Activated CD8-positive, alpha-beta memory T cell treated with anti-CD3 and anti-CD28 coated beads, Interleukin-2, amount 50 U/mL, for 24 hours (primary cell): ENCODE data around the gene IL2RA.
"Not testable (repeated sequence)": the region's sequence is repeated elsewhere in the genome, so short reads cannot be mapped to it uniquely, and the experiment has no call there.

Source experiments
- DNase-seq: peaks from one replicate; pipeline ENCODE4 v3.0.0-alpha.2; 2020; ENCODE audit errors: extremely low read depth

IL2RA gene

GRCh38 chr10:5983774-5984173, 78.4 kb downstream of the IL2RA start:
- DNase-seq = no peak

GRCh38 chr10:5981529-5981928, 80.6 kb downstream of the IL2RA start:
- no peak for DNase-seq

DNA sequence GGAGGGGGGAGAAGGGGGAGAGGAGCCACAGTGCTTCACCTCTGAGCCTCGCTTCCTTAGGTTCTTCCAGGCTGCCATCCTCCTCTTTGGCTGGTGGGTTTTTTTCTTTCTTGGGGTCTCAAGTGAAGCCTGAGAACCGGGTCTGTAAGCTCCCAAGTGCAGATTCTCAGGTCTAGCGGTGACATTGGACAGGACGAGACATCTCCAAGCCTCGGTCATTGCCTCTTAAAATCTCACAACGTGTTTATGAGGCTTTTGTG, 84.0 kb downstream of the IL2RA start:
- no peak for DNase-seq

GRCh38 chr10:5977471-5978229, 84.5 kb downstream of the IL2RA start, which contains the start of gene IL15RA:
Gene IL15RA, minus strand, starts transcription at chr10:5977543. Its CDS starts 51 bp downstream, at chr10:5977492.
- peak; percentile 68 for DNase-seq

- DNase-seq = no peak
Observed at GRCh38 chr10:5976512-5977470, 85.4 kb downstream of the IL2RA start.

DNA sequence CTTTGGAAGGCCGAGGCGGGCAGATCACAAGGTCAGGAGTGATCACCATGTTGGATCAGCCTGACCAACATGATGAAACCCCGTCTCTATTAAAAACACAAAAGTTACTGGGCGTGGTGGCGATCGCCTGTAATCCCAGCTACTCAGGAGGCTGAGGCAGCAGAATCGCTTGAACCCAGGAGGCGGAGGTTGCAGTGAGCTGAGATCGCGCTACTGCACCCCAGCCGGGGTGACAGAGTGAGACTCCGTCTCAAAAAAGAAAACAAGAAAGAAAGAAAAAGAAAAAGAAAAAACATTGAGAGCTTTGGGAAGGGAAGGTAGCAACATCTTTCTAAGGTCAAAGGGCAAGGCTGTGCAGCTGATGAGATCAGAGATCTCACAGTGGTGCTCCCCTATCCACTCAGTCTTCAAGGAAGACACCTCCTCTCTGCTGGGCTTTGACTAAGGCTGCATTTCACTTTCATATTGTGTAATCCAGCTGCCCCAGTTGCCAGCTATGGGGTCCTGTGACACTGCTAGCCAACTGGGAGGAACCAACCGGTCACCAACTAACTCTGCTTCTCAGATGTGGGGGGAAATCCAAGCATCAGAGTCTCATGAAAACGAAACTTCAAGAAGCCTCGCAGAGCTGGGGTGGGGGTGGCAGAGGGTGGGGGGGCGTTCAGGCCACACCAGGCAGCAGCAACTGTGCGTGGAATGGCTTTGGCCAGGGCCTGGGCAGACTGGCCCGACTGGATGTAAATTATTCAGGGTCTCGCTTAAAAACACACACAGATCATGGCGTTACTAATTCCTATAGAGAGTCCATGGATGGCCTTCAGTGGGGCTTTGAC, 86.3 kb downstream of the IL2RA start:
- DNase-seq = no peak

- no peak for DNase-seq
Observed at GRCh38 chr10:5973069-5973468, 89.1 kb downstream of the IL2RA start.

GRCh38 chr10:5971886-5972285, 90.3 kb downstream of the IL2RA start:
- no peak for DNase-seq

DNA sequence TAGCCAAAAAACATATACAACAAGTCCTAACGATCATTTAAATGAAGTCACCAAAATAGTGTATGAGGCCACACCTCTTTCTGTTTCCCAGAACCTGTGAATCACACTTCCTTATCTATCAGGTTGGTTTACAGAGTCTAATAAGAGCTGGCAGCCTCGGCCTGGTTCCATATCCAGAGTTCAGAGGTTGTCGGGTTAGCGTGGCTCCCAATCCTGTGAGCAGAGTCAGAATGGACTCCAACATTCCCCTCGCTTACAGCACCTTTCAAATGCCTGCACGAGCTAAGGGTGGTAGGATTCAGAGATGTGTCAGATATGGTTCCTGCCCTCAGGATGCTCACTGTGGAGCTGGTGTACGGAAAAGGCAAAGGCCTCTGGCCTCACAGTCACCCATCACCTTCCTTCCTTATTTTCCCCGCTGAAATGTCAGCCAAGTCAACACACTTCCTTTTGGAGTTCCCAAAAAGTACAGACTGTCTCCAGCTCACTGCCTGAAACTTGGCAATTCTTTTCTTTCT, 90.8 kb downstream of the IL2RA start:
- no peak for DNase-seq

GRCh38 chr10:5970527-5970926, 91.6 kb downstream of the IL2RA start:
- DNase-seq = no peak

DNA sequence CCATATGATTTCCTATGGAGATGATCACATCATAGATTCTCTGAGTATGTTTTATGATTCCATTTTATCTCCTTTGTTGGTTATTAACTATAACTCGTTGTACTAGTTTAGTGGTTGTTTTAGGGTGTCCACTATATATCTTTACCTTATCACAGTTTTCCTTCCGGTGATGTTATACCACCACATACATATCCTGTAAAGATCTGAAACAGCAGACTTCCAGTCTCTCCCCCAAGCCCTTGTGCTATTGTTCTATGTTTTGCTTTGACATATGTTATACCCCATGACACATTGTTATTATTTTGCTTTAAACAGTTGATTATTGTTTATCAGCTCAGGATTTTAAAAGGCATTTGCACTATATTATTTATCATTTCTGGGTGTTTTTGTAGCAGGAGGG, 92.1 kb downstream of the IL2RA start:
- no peak for DNase-seq

- no peak for DNase-seq
Observed at GRCh38 chr10:5968681-5969453, 93.3 kb downstream of the IL2RA start.

GRCh38 chr10:5968037-5968680, 94.0 kb downstream of the IL2RA start:
- DNase-seq = no peak

- no peak for DNase-seq
Observed at GRCh38 chr10:5965266-5965665, 96.9 kb downstream of the IL2RA start.

GRCh38 chr10:5964736-5965135, 97.4 kb downstream of the IL2RA start:
- no peak for DNase-seq

- no peak for DNase-seq
Observed at GRCh38 chr10:5963591-5963990, 98.6 kb downstream of the IL2RA start.

- no peak for DNase-seq
Observed at GRCh38 chr10:5963071-5963470, 99.1 kb downstream of the IL2RA start.

DNA sequence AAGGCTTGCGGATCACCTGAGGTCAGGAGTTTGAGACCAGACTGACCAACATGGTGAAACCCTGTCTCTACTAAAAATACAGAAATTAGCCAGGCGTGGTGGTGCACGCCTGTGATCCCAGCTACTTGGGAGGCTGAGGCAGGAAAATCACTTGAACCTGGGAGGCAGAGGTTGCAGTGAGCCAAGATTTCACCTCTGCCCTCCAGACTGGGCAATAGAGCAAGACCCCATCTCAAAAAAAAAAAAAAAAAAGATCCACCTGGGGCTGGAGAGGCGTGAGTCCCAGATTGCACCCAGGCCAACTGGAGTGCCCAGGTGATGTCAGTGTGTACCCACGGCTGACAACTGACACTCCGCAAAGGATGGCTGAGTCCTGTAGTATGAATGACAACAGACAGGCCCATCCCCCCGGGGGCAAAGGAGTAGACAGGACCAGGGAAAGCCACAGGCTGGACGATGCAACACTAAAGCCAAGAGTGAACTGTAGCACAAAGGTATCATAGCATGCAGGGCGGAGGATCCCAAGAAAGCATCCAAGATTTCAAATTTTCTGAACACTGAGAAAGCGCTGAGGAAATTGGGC, 99.7 kb downstream of the IL2RA start:
- DNase-seq = not testable (repeated sequence)

GRCh38 chr10:5961405-5962100, 100.6 kb downstream of the IL2RA start:
- no peak for DNase-seq

DNA sequence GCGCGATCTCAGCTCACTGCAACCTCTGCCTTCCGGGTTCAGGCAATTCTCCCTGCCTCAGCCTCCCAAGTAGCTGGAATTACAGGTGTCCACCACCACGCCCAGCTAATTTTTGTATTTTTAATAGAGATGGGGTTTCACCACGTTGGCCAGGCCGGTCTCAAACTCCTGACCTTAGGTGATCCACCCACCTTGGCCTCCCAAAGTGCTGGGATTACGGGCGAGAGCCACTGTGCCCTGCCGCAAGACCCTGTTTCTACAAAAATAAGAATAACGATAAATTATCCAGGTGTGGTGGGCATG, 101.2 kb downstream of the IL2RA start:
- DNase-seq = not testable (repeated sequence)
